IMR-90 (cell line): Measurements from ENCODE around the gene RPL10A. TPM values are rescaled to one million over a fixed set of nuclear protein-coding genes. Genes with fewer than 3 reads are reported as not detected.

Experiments
- ATAC-seq: fragments of 200-7000 bp; cut with Tn5 transposase; 2 replicates; pipeline ENCODE4 v1.9.1; 2020; ENCODE audit warnings: low read depth, mild to moderate bottlenecking, moderate library complexity
- BruUV-seq: library from RNA; stranded (reverse); fragments of 400-500 nt; replicated peaks from 2 replicates; lab custom pipeline; 2021; lab: Mats Ljungman, UMichigan
- CTCF ChIA-PET: fragments of 300-600 bp; formaldehyde crosslinking; extraction: SDS; loops from one replicate; lab custom pipeline; 2021; ENCODE audit warnings: antibody characterized with exemption; lab: Yijun Ruan, JAX
- POLR2A ChIA-PET: fragments of 300-600 bp; sonication (Branson Sonifier 250); formaldehyde crosslinking; loops from one replicate; lab custom pipeline; 2022; ENCODE audit warnings: antibody characterized with exemption; ENCODE audit not compliant: unreplicated experiment; lab: Charles Lee
- DNase-seq: peaks from one replicate; pipeline ENCODE4 v3.0.0; 2013
- H2AFZ ChIP-seq: replicated peaks from 2 replicates; pipeline ENCODE3; 2013; ENCODE audit warnings: low read length, mild to moderate bottlenecking; ENCODE audit not compliant: poor library complexity
- H2AK5ac ChIP-seq: 2 replicates; pipeline ENCODE4 v1.6.1; 2013; ENCODE audit warnings: low read depth, low read length, inconsistent platforms
- H2AK9ac ChIP-seq: replicated peaks from 2 replicates; pipeline ENCODE3; 2013; ENCODE audit warnings: mild to moderate bottlenecking, low read depth, low read length, moderate library complexity; ENCODE audit not compliant: poor library complexity
- H2BK120ac ChIP-seq: 2 replicates; pipeline ENCODE4 v1.6.1; 2013; ENCODE audit warnings: low read depth, low read length, inconsistent platforms
- H2BK15ac ChIP-seq: 3 replicates; pipeline ENCODE4 v1.6.1; 2013; ENCODE audit warnings: low read depth, low read length, inconsistent platforms
- H2BK20ac ChIP-seq: 2 replicates; pipeline ENCODE4 v1.6.1; 2013; ENCODE audit warnings: low read depth, mild to moderate bottlenecking, inconsistent platforms, low read length, moderate library complexity
- H2BK5ac ChIP-seq: 2 replicates; pipeline ENCODE4 v1.6.1; 2013; ENCODE audit warnings: mild to moderate bottlenecking, low read depth, low read length, inconsistent platforms; ENCODE audit not compliant: poor library complexity, severe bottlenecking
- H3K14ac ChIP-seq: replicated peaks from 2 replicates; pipeline ENCODE4 v1.6.1; 2013; ENCODE audit warnings: low read depth, low read length, inconsistent platforms
- H3K18ac ChIP-seq: 2 replicates; pipeline ENCODE4 v1.6.1; 2013; ENCODE audit warnings: low read depth, low read length, control low read depth
- H3K23ac ChIP-seq: 2 replicates; pipeline ENCODE4 v1.6.1; 2013; ENCODE audit warnings: low read depth, low read length, inconsistent platforms
- H3K27ac ChIP-seq: 2 replicates; pipeline ENCODE4 v1.5.1; 2013; ENCODE audit warnings: mild to moderate bottlenecking, control low read depth, low read length; ENCODE audit not compliant: insufficient read depth
- H3K27me3 ChIP-seq: 2 replicates; pipeline ENCODE4 v1.6.1; 2013; ENCODE audit warnings: low read length; ENCODE audit not compliant: control insufficient read depth, insufficient read depth
- H3K36me3 ChIP-seq: 2 replicates; pipeline ENCODE4 v1.6.1; 2013; ENCODE audit warnings: low read length, mixed read lengths; ENCODE audit not compliant: control insufficient read depth, insufficient read depth
- H3K4ac ChIP-seq: 2 replicates; pipeline ENCODE4 v1.6.1; 2013; ENCODE audit warnings: low read depth, low read length, inconsistent platforms
- H3K4me1 ChIP-seq: 2 replicates; pipeline ENCODE4 v1.6.1; 2013; ENCODE audit warnings: low read length, mixed read lengths; ENCODE audit not compliant: control insufficient read depth, insufficient read depth
- H3K4me2 ChIP-seq: 2 replicates; pipeline ENCODE4 v1.6.1; 2013; ENCODE audit warnings: low read depth, mild to moderate bottlenecking, control low read depth, low read length, moderate library complexity
- H3K4me3 ChIP-seq: 2 replicates; pipeline ENCODE4 v1.5.1; 2013; ENCODE audit warnings: low read depth, mild to moderate bottlenecking, control low read depth, low read length, moderate library complexity; ENCODE audit not compliant: insufficient read depth
- H3K56ac ChIP-seq: 2 replicates; pipeline ENCODE4 v1.6.1; 2013; ENCODE audit warnings: low read length, inconsistent platforms; ENCODE audit not compliant: insufficient read depth; ENCODE audit errors: extremely low read depth
- H3K79me1 ChIP-seq, 2 experiments: 2 replicates each; pipeline ENCODE4 v1.6.1; 2013; ENCODE audit warnings: low read length in 2 of 2, inconsistent platforms in 1 of 2, low read depth in 1 of 2
- H3K9ac ChIP-seq: 2 replicates; pipeline ENCODE4 v1.6.1; 2013; ENCODE audit warnings: low read depth, low read length, control low read depth
- H3K9me1 ChIP-seq: 2 replicates; pipeline ENCODE4 v1.6.1; 2013; ENCODE audit warnings: low read length, inconsistent platforms; ENCODE audit not compliant: insufficient read depth
- H3K9me3 ChIP-seq: 2 replicates; pipeline ENCODE4 v1.6.1; 2013; ENCODE audit warnings: low read length; ENCODE audit not compliant: control insufficient read depth, insufficient read depth
- H4K20me1 ChIP-seq: 2 replicates; pipeline ENCODE4 v1.6.1; 2013; ENCODE audit warnings: low read length, inconsistent platforms; ENCODE audit not compliant: insufficient read depth
- H4K5ac ChIP-seq: 2 replicates; pipeline ENCODE4 v1.6.1; 2013; ENCODE audit warnings: mild to moderate bottlenecking, low read depth, low read length, control low read depth
- H4K8ac ChIP-seq, 2 experiments: 2 replicates each; pipeline ENCODE4 v1.6.1; 2013; ENCODE audit warnings: low read depth in 2 of 2, low read length in 2 of 2, control low read depth in 1 of 2, inconsistent platforms in 1 of 2
- H4K91ac ChIP-seq: 2 replicates; pipeline ENCODE4 v1.6.1; 2013; ENCODE audit warnings: low read depth, low read length, inconsistent platforms; ENCODE audit not compliant: insufficient read depth
- BHLHE40 ChIP-seq: fragments of 150-350 bp; IDR thresholded peaks from 2 replicates; pipeline ENCODE4 v1.6.1; 2016; ENCODE audit warnings: mild to moderate bottlenecking, low read depth, low read length
- CEBPB ChIP-seq: IDR thresholded peaks from 2 replicates; pipeline ENCODE4 v1.6.1; 2012; ENCODE audit warnings: low read depth, low read length, improper control_type of control experiment
- CHD1 ChIP-seq: IDR thresholded peaks from 2 replicates; pipeline ENCODE4 v1.6.1; 2012; ENCODE audit warnings: low read depth, low read length, improper control_type of control experiment
- FOS ChIP-seq: fragments of 150-350 bp; IDR thresholded peaks from 2 replicates; pipeline ENCODE4 v1.6.1; 2016; ENCODE audit warnings: low read depth, low read length
- RCOR1 ChIP-seq: IDR thresholded peaks from 2 replicates; pipeline ENCODE4 v1.6.1; 2012; ENCODE audit warnings: mild to moderate bottlenecking, low read length, improper control_type of control experiment; ENCODE audit not compliant: insufficient replicate concordance
- SMC3 ChIP-seq: fragments of 150-350 bp; IDR thresholded peaks from 2 replicates; pipeline ENCODE4 v1.6.1; 2016; ENCODE audit warnings: low read depth, mild to moderate bottlenecking, antibody characterized with exemption, low read length, moderate library complexity
- WGBS, 2 experiments: methylation state at CpG; one replicate each; pipeline versions ENCODE4 v1.1.5 to v1.1.7; 2013; ENCODE audit warnings: missing lambda C conversion rate in 2 of 2; ENCODE audit not compliant: insufficient read length in 1 of 2; ENCODE audit errors: extremely low coverage in 2 of 2; 5-methylcytosine and 5-hydroxymethylcytosine counted together
- dilution Hi-C: fragments of 300-500 bp; cut with HindIII; formaldehyde crosslinking; loops from one replicate; pipeline ENCODE4 v1.14.3; 2018; ENCODE audit warnings: low sequenced_read_pairs; ENCODE audit not compliant: unreplicated experiment
- in situ Hi-C: fragments of 300-500 bp; cut with MboI; formaldehyde crosslinking; loops from 3 replicates; pipeline ENCODE4 v1.14.3; 2019; ENCODE audit warnings: low sequenced_read_pairs, inconsistent platforms, mixed read lengths
- intact Hi-C: fragments of 100-400 bp; cut with micrococcal nuclease; formaldehyde crosslinking; loops from 2 replicates; pipeline ENCODE4 v1.10.0; 2022
- polyA plus RNA-seq, 3 experiments: library from polyadenylated mRNA; depleted of rRNA; stranded (reverse); fragments of >200 nt; gene quantifications; 2 replicates each; pipeline ENCODE4 v1.2.3, GENCODE V29; 2012; ENCODE audit warnings: low replicate concordance in 1 of 3
- total RNA-seq: library from RNA; depleted of rRNA; stranded (reverse); fragments of >200 nt; gene quantifications from 2 replicates; pipeline ENCODE4 v1.2.3, GENCODE V29; 2012
- TF ChIP-seq, protein P1 (sequence below): conservative IDR thresholded peaks from 2 replicates; pipeline ENCODE4 v1.5.1; 2012; ENCODE audit warnings: mild to moderate bottlenecking, low read depth, low read length, improper control_type of control experiment
- TF ChIP-seq, protein P2 (sequence below): fragments of 150-350 bp; IDR thresholded peaks from 2 replicates; pipeline ENCODE4 v1.6.1; 2017; ENCODE audit warnings: mild to moderate bottlenecking, antibody characterized with exemption, low read length, low read depth

RPL10A gene
- total and polyA plus RNA-seq, 2 of the 4 experiments (the other 2 are of a cell fraction), result 2,310 to 3,153 TPM

DNA sequence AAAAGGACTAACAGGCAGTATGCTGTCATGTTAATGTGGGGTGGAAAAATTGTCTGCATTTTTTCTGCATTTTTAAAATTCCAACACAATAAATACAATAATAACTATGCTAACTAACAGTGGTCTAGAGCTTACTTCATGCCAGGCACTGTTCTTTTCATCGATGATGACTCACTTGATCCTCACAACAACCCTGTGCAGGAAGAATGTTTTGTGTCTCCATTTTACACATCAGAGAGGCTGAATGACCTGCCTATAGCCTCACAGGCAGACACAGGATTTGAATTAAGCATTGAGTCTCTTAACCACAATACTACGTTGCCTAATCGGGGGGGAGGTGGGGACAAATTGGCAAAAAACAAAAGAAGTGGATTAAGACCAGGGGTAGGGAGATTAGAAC, 42.9 kb upstream of the RPL10A start:
- POLR2A ChIA-PET, result no interaction called here
- H2BK5ac ChIP-seq, result peak overlapping the region; percentile 100
- H3K79me1 ChIP-seq, result peaks cover 30 to 55% of the 10 kb centered on the region in 2 experiments
- dilution Hi-C loops (no loop called here), in situ Hi-C loops (no loop called here), intact Hi-C loops (no loop called here)
- H3K4me3 ChIP-seq, result no peak overlapping the region
- H2BK120ac ChIP-seq, result peak overlapping the region; percentile 100
- peak overlapping the region; percentile 57; the same call in 2 of the 3 replicates for H2BK15ac ChIP-seq
- peak overlapping the region; percentile 94 for H4K5ac ChIP-seq
- H2AK5ac ChIP-seq, result peak overlapping the region; percentile 100
- peaks cover 40% of the 10 kb centered on the region for H3K4me1 ChIP-seq
- peak overlapping the region; percentile 86 for H2AK9ac ChIP-seq
- H3K14ac ChIP-seq, result peak overlapping the region; percentile 98
- peak overlapping the region; percentile 92 for H3K18ac ChIP-seq
- TF ChIP-seq, protein P1, sequence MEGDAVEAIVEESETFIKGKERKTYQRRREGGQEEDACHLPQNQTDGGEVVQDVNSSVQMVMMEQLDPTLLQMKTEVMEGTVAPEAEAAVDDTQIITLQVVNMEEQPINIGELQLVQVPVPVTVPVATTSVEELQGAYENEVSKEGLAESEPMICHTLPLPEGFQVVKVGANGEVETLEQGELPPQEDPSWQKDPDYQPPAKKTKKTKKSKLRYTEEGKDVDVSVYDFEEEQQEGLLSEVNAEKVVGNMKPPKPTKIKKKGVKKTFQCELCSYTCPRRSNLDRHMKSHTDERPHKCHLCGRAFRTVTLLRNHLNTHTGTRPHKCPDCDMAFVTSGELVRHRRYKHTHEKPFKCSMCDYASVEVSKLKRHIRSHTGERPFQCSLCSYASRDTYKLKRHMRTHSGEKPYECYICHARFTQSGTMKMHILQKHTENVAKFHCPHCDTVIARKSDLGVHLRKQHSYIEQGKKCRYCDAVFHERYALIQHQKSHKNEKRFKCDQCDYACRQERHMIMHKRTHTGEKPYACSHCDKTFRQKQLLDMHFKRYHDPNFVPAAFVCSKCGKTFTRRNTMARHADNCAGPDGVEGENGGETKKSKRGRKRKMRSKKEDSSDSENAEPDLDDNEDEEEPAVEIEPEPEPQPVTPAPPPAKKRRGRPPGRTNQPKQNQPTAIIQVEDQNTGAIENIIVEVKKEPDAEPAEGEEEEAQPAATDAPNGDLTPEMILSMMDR, result no peak
- TF ChIP-seq RCOR1 (no peak), CHD1 (no peak), SMC3 (no peak), CEBPB (peak; percentile 78), FOS (peak; percentile 84), BHLHE40 (no peak)
- TF ChIP-seq, protein P2, sequence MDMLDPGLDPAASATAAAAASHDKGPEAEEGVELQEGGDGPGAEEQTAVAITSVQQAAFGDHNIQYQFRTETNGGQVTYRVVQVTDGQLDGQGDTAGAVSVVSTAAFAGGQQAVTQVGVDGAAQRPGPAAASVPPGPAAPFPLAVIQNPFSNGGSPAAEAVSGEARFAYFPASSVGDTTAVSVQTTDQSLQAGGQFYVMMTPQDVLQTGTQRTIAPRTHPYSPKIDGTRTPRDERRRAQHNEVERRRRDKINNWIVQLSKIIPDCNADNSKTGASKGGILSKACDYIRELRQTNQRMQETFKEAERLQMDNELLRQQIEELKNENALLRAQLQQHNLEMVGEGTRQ, result no peak
- peak overlapping the region; percentile 100 for H3K4ac ChIP-seq
- H3K27me3 ChIP-seq, result no peaks in the 10 kb centered on the region
- peak; percentile 71 for ATAC-seq
- H3K56ac ChIP-seq, result peak overlapping the region; percentile 30; the same call in 1 of the 2 replicates
- no peaks in the 10 kb centered on the region for H4K20me1 ChIP-seq
- H4K91ac ChIP-seq, result peak overlapping the region; percentile 100
- no CpG with 5 or more reads among the region's 3 CpGs for WGBS, 2 experiments
- CTCF ChIA-PET, result interaction anchor here (1.0 kb wide), 1 partner anchor 10 kb away, joined by 4 read pairs; no protein-coding TSS in a partner anchor
- BruUV-seq, result no TSS peak
- H3K27ac ChIP-seq, result peak overlapping the region; percentile 98
- peak; percentile 96 for DNase-seq
- peak overlapping the region; percentile 92; a peak in 3 of 4 replicates for H4K8ac ChIP-seq
- H3K36me3 ChIP-seq, result peaks cover 38% of the 10 kb centered on the region
- peaks cover 6% of the 10 kb centered on the region for H3K9me3 ChIP-seq
- H3K4me2 ChIP-seq, result 0 out of 2 replicates have a peak overlapping the region, but pooled peaks have one; percentile 9
- H2BK20ac ChIP-seq, result peak overlapping the region; percentile 99
- peak overlapping the region; percentile 11; the same call in 1 of the 2 replicates for H3K9ac ChIP-seq
- H3K23ac ChIP-seq, result peak overlapping the region; percentile 68
- H2AFZ ChIP-seq, result no peak overlapping the region
- peaks cover 32% of the 10 kb centered on the region for H3K9me1 ChIP-seq
